ENCODE measurements around the gene RAB9B.

RAB9B gene

DNA sequence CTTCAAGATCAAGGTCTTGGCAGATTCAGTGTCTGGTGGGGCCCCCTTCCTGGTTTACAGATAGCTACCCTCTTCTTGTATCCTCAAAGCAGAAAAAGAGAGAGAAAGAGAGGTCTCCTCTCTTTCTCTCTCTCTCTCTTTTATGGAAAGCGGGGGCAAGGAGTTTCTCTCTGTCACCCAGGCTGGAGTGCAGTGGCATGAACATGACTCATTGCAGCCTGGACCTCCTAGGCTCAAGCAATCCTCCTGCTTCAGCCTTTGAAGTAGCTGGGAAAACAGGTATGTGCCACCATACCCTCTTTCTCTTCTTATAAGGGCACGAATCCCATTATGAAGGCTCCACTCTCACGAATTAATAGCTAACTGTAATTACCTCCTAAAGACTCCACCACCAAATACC is 20.2 kb downstream of the RAB9B start:
- Histone ChIP-seq H3K79me2 (ENCODE audit: insufficient read depth, low read depth) (no peaks in the 10 kb centered on the region), H3K4me2 (no peak overlapping the region), H3K4me3 (IDR thresholded peaks at IDR 0.05; ENCODE audit: insufficient read depth, low read depth, low read length) (no peak overlapping the region), H3K4me1 (ENCODE audit: low read depth, poor library complexity, severe bottlenecking) (no peaks in the 10 kb centered on the region), H4K20me1 (ENCODE audit: insufficient read depth) (no peaks in the 10 kb centered on the region), H3K27me3 (ENCODE audit: insufficient read depth, low read depth) (no peaks in the 10 kb centered on the region), H3K27ac (no peak overlapping the region), H3K36me3 (ENCODE audit: insufficient read depth) (no peaks in the 10 kb centered on the region), H2AFZ (ENCODE audit: low read depth) (no peak overlapping the region), H3K9ac (no peak overlapping the region)
- TF ChIP-seq, protein P1, sequence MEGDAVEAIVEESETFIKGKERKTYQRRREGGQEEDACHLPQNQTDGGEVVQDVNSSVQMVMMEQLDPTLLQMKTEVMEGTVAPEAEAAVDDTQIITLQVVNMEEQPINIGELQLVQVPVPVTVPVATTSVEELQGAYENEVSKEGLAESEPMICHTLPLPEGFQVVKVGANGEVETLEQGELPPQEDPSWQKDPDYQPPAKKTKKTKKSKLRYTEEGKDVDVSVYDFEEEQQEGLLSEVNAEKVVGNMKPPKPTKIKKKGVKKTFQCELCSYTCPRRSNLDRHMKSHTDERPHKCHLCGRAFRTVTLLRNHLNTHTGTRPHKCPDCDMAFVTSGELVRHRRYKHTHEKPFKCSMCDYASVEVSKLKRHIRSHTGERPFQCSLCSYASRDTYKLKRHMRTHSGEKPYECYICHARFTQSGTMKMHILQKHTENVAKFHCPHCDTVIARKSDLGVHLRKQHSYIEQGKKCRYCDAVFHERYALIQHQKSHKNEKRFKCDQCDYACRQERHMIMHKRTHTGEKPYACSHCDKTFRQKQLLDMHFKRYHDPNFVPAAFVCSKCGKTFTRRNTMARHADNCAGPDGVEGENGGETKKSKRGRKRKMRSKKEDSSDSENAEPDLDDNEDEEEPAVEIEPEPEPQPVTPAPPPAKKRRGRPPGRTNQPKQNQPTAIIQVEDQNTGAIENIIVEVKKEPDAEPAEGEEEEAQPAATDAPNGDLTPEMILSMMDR (conservative IDR thresholded peaks at IDR 0.05; ENCODE audit: low read depth, low read length) = no peak

DNA sequence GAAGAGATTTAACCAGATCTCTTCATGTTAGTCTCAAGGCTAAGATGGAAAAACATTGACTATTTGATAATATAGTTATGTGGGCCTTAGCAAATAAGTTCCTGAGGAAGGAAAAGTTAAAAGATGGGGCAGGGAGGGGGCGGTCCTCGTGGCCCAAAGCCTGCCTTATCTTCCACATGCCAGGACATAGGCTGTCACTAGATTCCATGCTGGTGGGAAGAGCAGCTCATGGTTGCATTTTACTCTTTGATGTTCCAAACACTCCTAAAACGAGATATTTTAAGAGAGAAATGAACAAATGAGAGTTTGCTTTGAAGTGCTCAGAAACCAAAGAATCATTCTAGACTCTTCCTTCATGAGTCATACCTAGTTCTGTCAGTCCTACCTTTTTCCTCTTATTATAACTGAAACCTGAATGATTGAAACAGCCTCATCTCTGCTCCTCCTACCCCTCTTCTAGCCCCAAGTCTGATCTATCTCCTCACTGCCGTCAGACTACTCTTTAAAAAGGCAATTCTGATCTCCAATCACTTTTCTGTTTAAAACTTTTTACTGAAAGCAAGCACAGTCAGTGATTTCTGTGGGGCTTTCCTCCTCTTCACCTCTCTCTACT is 25.1 kb downstream of the RAB9B start:
- Histone ChIP-seq H3K9ac (no peak overlapping the region), H3K4me1 (ENCODE audit: low read depth, poor library complexity, severe bottlenecking) (no peaks in the 10 kb centered on the region), H3K4me2 (no peak overlapping the region), H3K36me3 (ENCODE audit: insufficient read depth) (no peaks in the 10 kb centered on the region), H3K27me3 (ENCODE audit: insufficient read depth, low read depth) (no peaks in the 10 kb centered on the region), H3K79me2 (ENCODE audit: insufficient read depth, low read depth) (no peaks in the 10 kb centered on the region), H4K20me1 (ENCODE audit: insufficient read depth) (no peaks in the 10 kb centered on the region), H3K4me3 (IDR thresholded peaks at IDR 0.05; ENCODE audit: insufficient read depth, low read depth, low read length) (no peak overlapping the region), H2AFZ (ENCODE audit: low read depth) (no peak overlapping the region), H3K27ac (no peak overlapping the region)
- TF ChIP-seq, protein P1 (conservative IDR thresholded peaks at IDR 0.05; ENCODE audit: low read depth, low read length) = no peak

DNA sequence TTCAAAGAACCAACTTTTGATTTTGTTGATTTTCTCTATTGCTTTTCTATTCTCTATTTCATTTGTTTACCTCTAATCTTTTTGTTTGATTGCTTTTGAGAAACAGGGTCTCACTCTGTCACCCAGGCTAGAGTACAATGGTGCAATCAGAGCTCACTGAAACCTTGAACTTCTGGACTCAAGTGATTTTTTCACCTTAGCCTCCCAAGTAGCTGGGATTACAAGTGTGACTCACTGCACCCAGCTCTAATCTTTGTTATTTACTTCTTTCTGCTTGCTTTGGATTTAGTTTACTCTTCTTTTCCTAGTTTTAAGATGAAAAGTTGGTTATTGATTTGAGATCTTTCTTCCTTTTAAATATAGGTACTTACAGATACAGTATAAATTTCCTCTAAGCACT is 26.2 kb downstream of the RAB9B start:
- no peaks in the 10 kb centered on the region for H4K20me1 ChIP-seq (ENCODE audit: insufficient read depth)
- peaks cover 8% of the 10 kb centered on the region for H3K4me1 ChIP-seq (ENCODE audit: low read depth, poor library complexity, severe bottlenecking)
- TF ChIP-seq, protein P1 (conservative IDR thresholded peaks at IDR 0.05; ENCODE audit: low read depth, low read length) = no peak
- no peaks in the 10 kb centered on the region for H3K36me3 ChIP-seq (ENCODE audit: insufficient read depth)
- H3K9ac ChIP-seq = no peak overlapping the region
- H3K4me2 ChIP-seq = no peak overlapping the region
- H3K79me2 ChIP-seq (ENCODE audit: insufficient read depth, low read depth) = no peaks in the 10 kb centered on the region
- H2AFZ ChIP-seq (ENCODE audit: low read depth) = no peak overlapping the region
- no peak overlapping the region for H3K27ac ChIP-seq
- no peak overlapping the region for H3K4me3 ChIP-seq (IDR thresholded peaks at IDR 0.05; ENCODE audit: insufficient read depth, low read depth, low read length)
- H3K27me3 ChIP-seq (ENCODE audit: insufficient read depth, low read depth) = no peaks in the 10 kb centered on the region

DNA sequence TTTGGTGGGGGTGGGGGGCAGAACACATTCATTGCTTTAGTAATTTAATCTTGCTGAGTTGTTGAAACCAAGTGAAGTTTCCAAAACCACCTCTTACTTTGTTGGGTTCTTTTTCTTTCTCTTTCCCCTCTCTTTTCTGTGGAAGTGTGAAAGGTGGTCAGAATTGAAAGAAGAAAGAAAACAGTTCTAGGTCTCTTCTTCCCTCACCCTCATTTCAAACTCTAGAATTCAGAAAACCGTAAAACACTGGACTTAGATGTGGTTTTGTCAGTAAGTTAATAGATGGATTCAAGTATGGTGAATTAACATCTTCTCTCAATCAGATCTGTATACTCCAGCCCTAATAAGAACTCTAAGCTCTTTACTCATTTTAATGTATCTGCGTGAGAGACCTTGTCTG is 31.7 kb downstream of the RAB9B start:
- Histone ChIP-seq H3K9ac (no peak overlapping the region), H3K36me3 (ENCODE audit: insufficient read depth) (no peaks in the 10 kb centered on the region), H3K27me3 (ENCODE audit: insufficient read depth, low read depth) (no peaks in the 10 kb centered on the region), H4K20me1 (ENCODE audit: insufficient read depth) (no peaks in the 10 kb centered on the region), H3K4me3 (IDR thresholded peaks at IDR 0.05; ENCODE audit: insufficient read depth, low read depth, low read length) (no peak overlapping the region), H3K4me1 (ENCODE audit: low read depth, poor library complexity, severe bottlenecking) (peaks cover 26% of the 10 kb centered on the region), H2AFZ (ENCODE audit: low read depth) (no peak overlapping the region), H3K27ac (peak overlapping the region; percentile 45; the same call in 1 of the 2 replicates), H3K4me2 (peak overlapping the region; percentile 57), H3K79me2 (ENCODE audit: insufficient read depth, low read depth) (no peaks in the 10 kb centered on the region)
- TF ChIP-seq, protein P1 (conservative IDR thresholded peaks at IDR 0.05; ENCODE audit: low read depth, low read length) = no peak
